GM12874 (cell line): Measurements from ENCODE around the gene NCL.

Experiments
- CTCF ChIP-seq: IDR thresholded peaks from 2 replicates; pipeline ENCODE4 v1.5.1; 2011; ENCODE audit warnings: low read depth, mild to moderate bottlenecking, control low read depth, low read length, moderate library complexity; ENCODE audit not compliant: insufficient read depth

Gene NCL

GRCh38 chr2:231436957-231437356 is 27.3 kb downstream of the NCL start:
- no peak for TF ChIP-seq CTCF

- no peak for TF ChIP-seq CTCF
Observed at GRCh38 chr2:231433990-231434389, 30.3 kb downstream of the NCL start.

- TF ChIP-seq CTCF: no peak
Observed at GRCh38 chr2:231431606-231432005, 32.7 kb downstream of the NCL start.

GRCh38 chr2:231429901-231430300 is 34.4 kb downstream of the NCL start:
- no peak for TF ChIP-seq CTCF

GRCh38 chr2:231429152-231429551 is 35.1 kb downstream of the NCL start:
- no peak for TF ChIP-seq CTCF

GRCh38 chr2:231427116-231427515 is 37.2 kb downstream of the NCL start:
- TF ChIP-seq CTCF: no peak

GRCh38 chr2:231425811-231426703 is 38.2 kb downstream of the NCL start:
- TF ChIP-seq CTCF: no peak
